ENCODE results near the gene SH3GLB1. TPM values are rescaled to one million over a fixed set of nuclear protein-coding genes. Genes with fewer than 3 reads are reported as not detected.

Gene SH3GLB1
- total and polyA plus RNA-seq, 3 donors from 2014 or later = 58.9 to 242 (median 72.4) TPM

DNA sequence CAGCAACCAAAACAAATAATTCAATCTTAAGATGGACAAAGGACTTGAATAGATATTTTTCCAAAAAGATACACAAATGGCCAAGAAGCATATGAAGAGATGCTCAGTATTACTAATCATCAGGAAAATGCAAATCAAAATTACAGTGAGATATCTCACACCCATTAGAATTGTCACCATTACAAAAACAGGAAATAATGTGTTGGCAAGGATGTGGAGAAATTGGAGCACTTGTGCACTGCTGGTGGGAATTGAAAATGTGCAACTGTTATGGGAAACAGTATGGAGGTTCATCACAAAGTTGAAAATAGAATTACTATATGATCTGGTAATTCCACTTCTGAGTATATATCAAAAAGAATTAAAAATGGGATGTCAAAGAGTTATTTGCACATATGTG, 83.2 kb downstream of the SH3GLB1 start:
- Histone ChIP-seq H3K4me1 (peaks cover under 1% of the 10 kb centered on the region), H3K27me3 (no peaks in the 10 kb centered on the region), H3K36me3 (ENCODE audit: low read depth, missing control alignments) (no peaks in the 10 kb centered on the region), H3K9me3 (no peaks in the 10 kb centered on the region), H3K4me3 (no peak overlapping the region), H3K27ac (no peak overlapping the region)
- DNase-seq = no peak
- intact Hi-C loops (cut with DNase I; ENCODE audit: low total_unique reads) = no loop called here
- TF ChIP-seq POLR2A (IDR thresholded peaks at IDR 0.05) = no peak
- TF ChIP-seq CTCF (IDR thresholded peaks at IDR 0.05) = no peak

DNA sequence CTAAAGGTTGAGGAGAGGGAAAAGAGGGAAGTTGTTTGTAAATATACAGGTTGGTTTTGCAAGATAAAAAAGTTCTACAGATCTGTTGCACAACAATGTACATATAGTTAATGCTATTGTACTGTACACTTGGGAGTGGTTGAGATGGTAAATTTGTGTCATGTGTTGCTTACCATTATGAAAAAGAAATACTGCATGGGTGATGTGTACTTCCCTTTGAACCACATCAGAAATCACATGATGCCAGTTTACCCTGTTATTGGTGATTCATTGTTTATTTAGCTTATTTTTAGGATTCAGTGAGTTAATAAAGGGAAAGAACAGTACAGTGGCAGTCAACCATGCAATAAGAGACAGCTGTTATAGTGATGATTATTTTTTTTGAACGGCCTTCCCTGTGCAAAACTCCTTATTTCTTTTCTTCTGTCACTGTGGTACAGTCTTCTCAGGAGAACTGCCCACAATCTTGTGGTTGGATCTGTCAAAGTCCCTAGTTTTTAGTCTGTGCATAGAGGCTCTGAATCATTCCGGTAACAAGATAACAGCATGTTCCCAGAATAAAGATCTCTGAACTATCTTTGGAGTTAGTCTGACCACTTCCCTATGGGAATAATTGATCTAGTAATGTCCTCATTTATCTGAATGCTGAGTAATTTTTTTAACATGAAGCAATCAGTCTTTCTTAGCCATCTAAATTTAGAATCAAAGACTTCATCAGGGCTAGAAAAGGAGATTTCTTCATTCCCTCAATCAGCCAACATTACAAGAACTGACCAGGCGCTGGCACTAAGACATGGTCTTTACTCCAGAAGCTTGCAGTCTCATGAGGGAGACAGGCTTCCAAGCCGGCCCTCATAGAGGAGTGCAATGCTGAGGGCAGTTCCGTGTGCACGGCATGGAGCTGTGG, 84.2 kb downstream of the SH3GLB1 start:
- no peaks in the 10 kb centered on the region for H3K9me3 ChIP-seq
- no peaks in the 10 kb centered on the region for H3K27me3 ChIP-seq
- no peak for DNase-seq
- H3K27ac ChIP-seq = no peak overlapping the region
- H3K4me1 ChIP-seq = peaks cover 9% of the 10 kb centered on the region
- intact Hi-C loops (cut with DNase I; ENCODE audit: low total_unique reads) = no loop called here
- TF ChIP-seq POLR2A (IDR thresholded peaks at IDR 0.05) = no peak
- TF ChIP-seq CTCF (IDR thresholded peaks at IDR 0.05) = no peak
- 66 to 71% methylated on average over 6 of the region's 6 CpGs for WGBS, 2 donors
- H3K36me3 ChIP-seq (ENCODE audit: low read depth, missing control alignments) = no peaks in the 10 kb centered on the region
- H3K4me3 ChIP-seq = no peak overlapping the region

GRCh38 chr1:86795316-86795715, 90.9 kb downstream of the SH3GLB1 start:
- Histone ChIP-seq H3K4me3 (no peak overlapping the region), H3K27ac (no peak overlapping the region), H3K4me1 (peaks cover 9% of the 10 kb centered on the region), H3K36me3 (ENCODE audit: low read depth, missing control alignments) (no peaks in the 10 kb centered on the region), H3K27me3 (no peaks in the 10 kb centered on the region), H3K9me3 (no peaks in the 10 kb centered on the region)
- intact Hi-C loops (cut with DNase I; ENCODE audit: low total_unique reads) = no loop called here
- TF ChIP-seq CTCF (IDR thresholded peaks at IDR 0.05) (no peak), POLR2A (IDR thresholded peaks at IDR 0.05) (no peak)
- no peak for DNase-seq

Other genes starting within 250 kb of the SH3GLB1 start
- gene CLCA1, start 235.6 kb upstream of the SH3GLB1 start, total RNA-seq = under 1 TPM; 0.12 to 0.55 TPM
- gene CLCA1, start 235.6 kb upstream of the SH3GLB1 start, polyA plus RNA-seq (ENCODE audit: insufficient read depth, low read depth, low replicate concordance) = 0.88 TPM
- under 1 TPM; 0.12 to 0.63 TPM for gene CLCA4, start 157.5 kb upstream of the SH3GLB1 start, total RNA-seq
- gene CLCA4, start 157.5 kb upstream of the SH3GLB1 start, polyA plus RNA-seq (ENCODE audit: insufficient read depth, low read depth, low replicate concordance) = 0.37 TPM
- gene SELENOF, start 209.6 kb downstream of the SH3GLB1 start, total RNA-seq = 100 to 1,000 TPM; 106 to 115 TPM
- gene SELENOF, start 209.6 kb downstream of the SH3GLB1 start, polyA plus RNA-seq (ENCODE audit: insufficient read depth, low read depth, low replicate concordance) = 218 TPM
- 10 to 100 TPM; 12.8 to 22.4 TPM for gene HS2ST1, start 210.1 kb downstream of the SH3GLB1 start, total RNA-seq
- 21.1 TPM for gene HS2ST1, start 210.1 kb downstream of the SH3GLB1 start, polyA plus RNA-seq (ENCODE audit: insufficient read depth, low read depth, low replicate concordance)